ENCODE data around the gene TP53BP2. TPM values are rescaled to one million over a fixed set of nuclear protein-coding genes. Genes with fewer than 3 reads are reported as not detected.

TP53BP2 gene
- total RNA-seq, 1 experiment from 2014 or later: 38.2 TPM

- no TSS peak for BruUV-seq (replicated peaks)
- DNase-seq (ENCODE audit: low read depth, low spot score) (no peak), ATAC-seq (no peak)
- no peak overlapping the region for H3K4me3 ChIP-seq (replicated peaks in 1 of 2; ENCODE audit: low read depth in 1 of 2, low read length in 2 of 2)
- no peak overlapping the region for H2AFZ ChIP-seq (ENCODE audit: low read depth, low read length, poor library complexity, severe bottlenecking)
- ChIA-PET CTCF (no interaction called here), RAD21 (ENCODE audit: low non-redundant PET in 1 of 2, low total read pairs in 2 of 2, uncharacterized antibody in 2 of 2, unreplicated experiment in 2 of 2) (no interaction called here), POLR2A (no interaction called here)
- no peaks in the 10 kb centered on the region for H4K20me1 ChIP-seq (ENCODE audit: insufficient read depth)
- no peaks in the 10 kb centered on the region for H3K27me3 ChIP-seq (ENCODE audit: insufficient read depth, low read length)
- H3K9me2 ChIP-seq (ENCODE audit: insufficient read depth): no peaks in the 10 kb centered on the region
- TF ChIP-seq FOSL1 (IDR thresholded peaks at IDR 0.05; ENCODE audit: low read depth) (no peak), ZNF274 (IDR thresholded peaks at IDR 0.05; ENCODE audit: low read depth, low read length) (no peak), ATF3 (IDR thresholded peaks at IDR 0.05) (no peak), POLR2AphosphoS5 (IDR thresholded peaks at IDR 0.05; ENCODE audit: low read depth, low read length) (no peak), RAD21 (IDR thresholded peaks at IDR 0.05; ENCODE audit: low read depth) (no peak), ZFX (IDR thresholded peaks at IDR 0.05) (no peak), SIN3A (IDR thresholded peaks at IDR 0.05; ENCODE audit: low read depth) (no peak), EGR1 (IDR thresholded peaks at IDR 0.05; ENCODE audit: low read depth) (no peak), EZH2 (IDR thresholded peaks at IDR 0.05) (no peak), YY1 (IDR thresholded peaks at IDR 0.05; ENCODE audit: extremely low read depth, insufficient replicate concordance, low read depth, low read length) (no peak), SRF (IDR thresholded peaks at IDR 0.05; ENCODE audit: low read depth) (no peak), JUND (IDR thresholded peaks at IDR 0.05) (no peak), CEBPB (IDR thresholded peaks at IDR 0.05; ENCODE audit: low read depth) (no peak), CBX3 (IDR thresholded peaks at IDR 0.05; ENCODE audit: low read depth) (no peak), TCF7L2 (IDR thresholded peaks at IDR 0.05; ENCODE audit: borderline replicate concordance, extremely low read depth, insufficient read depth, insufficient read length) (no peak), SP1 (IDR thresholded peaks at IDR 0.05; ENCODE audit: low read depth) (no peak), ZBTB33 (IDR thresholded peaks at IDR 0.05; ENCODE audit: extremely low read depth, insufficient replicate concordance, low read length) (no peak)
- TF ChIP-seq, protein P1, sequence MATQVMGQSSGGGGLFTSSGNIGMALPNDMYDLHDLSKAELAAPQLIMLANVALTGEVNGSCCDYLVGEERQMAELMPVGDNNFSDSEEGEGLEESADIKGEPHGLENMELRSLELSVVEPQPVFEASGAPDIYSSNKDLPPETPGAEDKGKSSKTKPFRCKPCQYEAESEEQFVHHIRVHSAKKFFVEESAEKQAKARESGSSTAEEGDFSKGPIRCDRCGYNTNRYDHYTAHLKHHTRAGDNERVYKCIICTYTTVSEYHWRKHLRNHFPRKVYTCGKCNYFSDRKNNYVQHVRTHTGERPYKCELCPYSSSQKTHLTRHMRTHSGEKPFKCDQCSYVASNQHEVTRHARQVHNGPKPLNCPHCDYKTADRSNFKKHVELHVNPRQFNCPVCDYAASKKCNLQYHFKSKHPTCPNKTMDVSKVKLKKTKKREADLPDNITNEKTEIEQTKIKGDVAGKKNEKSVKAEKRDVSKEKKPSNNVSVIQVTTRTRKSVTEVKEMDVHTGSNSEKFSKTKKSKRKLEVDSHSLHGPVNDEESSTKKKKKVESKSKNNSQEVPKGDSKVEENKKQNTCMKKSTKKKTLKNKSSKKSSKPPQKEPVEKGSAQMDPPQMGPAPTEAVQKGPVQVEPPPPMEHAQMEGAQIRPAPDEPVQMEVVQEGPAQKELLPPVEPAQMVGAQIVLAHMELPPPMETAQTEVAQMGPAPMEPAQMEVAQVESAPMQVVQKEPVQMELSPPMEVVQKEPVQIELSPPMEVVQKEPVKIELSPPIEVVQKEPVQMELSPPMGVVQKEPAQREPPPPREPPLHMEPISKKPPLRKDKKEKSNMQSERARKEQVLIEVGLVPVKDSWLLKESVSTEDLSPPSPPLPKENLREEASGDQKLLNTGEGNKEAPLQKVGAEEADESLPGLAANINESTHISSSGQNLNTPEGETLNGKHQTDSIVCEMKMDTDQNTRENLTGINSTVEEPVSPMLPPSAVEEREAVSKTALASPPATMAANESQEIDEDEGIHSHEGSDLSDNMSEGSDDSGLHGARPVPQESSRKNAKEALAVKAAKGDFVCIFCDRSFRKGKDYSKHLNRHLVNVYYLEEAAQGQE (IDR thresholded peaks at IDR 0.05; ENCODE audit: low read depth): no peak
- TF ChIP-seq, protein P2, sequence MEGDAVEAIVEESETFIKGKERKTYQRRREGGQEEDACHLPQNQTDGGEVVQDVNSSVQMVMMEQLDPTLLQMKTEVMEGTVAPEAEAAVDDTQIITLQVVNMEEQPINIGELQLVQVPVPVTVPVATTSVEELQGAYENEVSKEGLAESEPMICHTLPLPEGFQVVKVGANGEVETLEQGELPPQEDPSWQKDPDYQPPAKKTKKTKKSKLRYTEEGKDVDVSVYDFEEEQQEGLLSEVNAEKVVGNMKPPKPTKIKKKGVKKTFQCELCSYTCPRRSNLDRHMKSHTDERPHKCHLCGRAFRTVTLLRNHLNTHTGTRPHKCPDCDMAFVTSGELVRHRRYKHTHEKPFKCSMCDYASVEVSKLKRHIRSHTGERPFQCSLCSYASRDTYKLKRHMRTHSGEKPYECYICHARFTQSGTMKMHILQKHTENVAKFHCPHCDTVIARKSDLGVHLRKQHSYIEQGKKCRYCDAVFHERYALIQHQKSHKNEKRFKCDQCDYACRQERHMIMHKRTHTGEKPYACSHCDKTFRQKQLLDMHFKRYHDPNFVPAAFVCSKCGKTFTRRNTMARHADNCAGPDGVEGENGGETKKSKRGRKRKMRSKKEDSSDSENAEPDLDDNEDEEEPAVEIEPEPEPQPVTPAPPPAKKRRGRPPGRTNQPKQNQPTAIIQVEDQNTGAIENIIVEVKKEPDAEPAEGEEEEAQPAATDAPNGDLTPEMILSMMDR (IDR thresholded peaks at IDR 0.05 in 2 of 3, conservative IDR thresholded peaks at IDR 0.05 in 1 of 3; ENCODE audit: borderline replicate concordance in 1 of 3, insufficient read depth in 1 of 3, low read depth in 2 of 3, low read length in 2 of 3): no peak
- H3K79me2 ChIP-seq (ENCODE audit: insufficient read depth, low read length): peaks cover 96% of the 10 kb centered on the region
- H3K27ac ChIP-seq (ENCODE audit: low read depth, low read length): no peak overlapping the region
- H3K4me2 ChIP-seq (ENCODE audit: low read length): no peak overlapping the region
- no peak overlapping the region for H3K9ac ChIP-seq (ENCODE audit: low read length)
- peaks cover 8 to 49% of the 10 kb centered on the region in 2 experiments for H3K4me1 ChIP-seq (ENCODE audit: control insufficient read depth in 1 of 2, insufficient read depth in 2 of 2, low read length in 2 of 2)
- peaks cover 0 to 37% of the 10 kb centered on the region in 2 experiments; a peak in 1 of 4 replicates for H3K36me3 ChIP-seq (ENCODE audit: control insufficient read depth in 1 of 2, insufficient read depth in 2 of 2, low read length in 2 of 2)
- intact Hi-C loops (cut with micrococcal nuclease): no loop called here
- no peaks in the 10 kb centered on the region for H3K9me3 ChIP-seq (ENCODE audit: control insufficient read depth in 1 of 2, insufficient read depth in 1 of 2, low read depth in 1 of 2, low read length in 2 of 2)
Observed at GRCh38 chr1:223733898-223734852, 111.6 kb downstream of the TP53BP2 start.

All from HCT116 (cell line).